Stimulated activated CD8-positive, alpha-beta memory T cell treated with anti-CD3 and anti-CD28 coated beads, Interleukin-15, amount 100 ng/mL, for 4 hours (primary cell): Measurements from ENCODE around the gene TIMP2.

ENCODE experiments used
- DNase-seq, 2 donors: peaks; one replicate each; pipeline ENCODE4 v3.0.0-alpha.2; 2020; ENCODE audit warnings: low read depth in 2 of 2

TIMP2 gene

GRCh38 chr17:78836420-78837021 lies 88.7 kb downstream of the TIMP2 start:
- no peak for DNase-seq

GRCh38 chr17:78834571-78834970 lies 90.6 kb downstream of the TIMP2 start:
- no peak for DNase-seq

GRCh38 chr17:78832541-78832810 lies 92.7 kb downstream of the TIMP2 start:
- no peak for DNase-seq

DNA sequence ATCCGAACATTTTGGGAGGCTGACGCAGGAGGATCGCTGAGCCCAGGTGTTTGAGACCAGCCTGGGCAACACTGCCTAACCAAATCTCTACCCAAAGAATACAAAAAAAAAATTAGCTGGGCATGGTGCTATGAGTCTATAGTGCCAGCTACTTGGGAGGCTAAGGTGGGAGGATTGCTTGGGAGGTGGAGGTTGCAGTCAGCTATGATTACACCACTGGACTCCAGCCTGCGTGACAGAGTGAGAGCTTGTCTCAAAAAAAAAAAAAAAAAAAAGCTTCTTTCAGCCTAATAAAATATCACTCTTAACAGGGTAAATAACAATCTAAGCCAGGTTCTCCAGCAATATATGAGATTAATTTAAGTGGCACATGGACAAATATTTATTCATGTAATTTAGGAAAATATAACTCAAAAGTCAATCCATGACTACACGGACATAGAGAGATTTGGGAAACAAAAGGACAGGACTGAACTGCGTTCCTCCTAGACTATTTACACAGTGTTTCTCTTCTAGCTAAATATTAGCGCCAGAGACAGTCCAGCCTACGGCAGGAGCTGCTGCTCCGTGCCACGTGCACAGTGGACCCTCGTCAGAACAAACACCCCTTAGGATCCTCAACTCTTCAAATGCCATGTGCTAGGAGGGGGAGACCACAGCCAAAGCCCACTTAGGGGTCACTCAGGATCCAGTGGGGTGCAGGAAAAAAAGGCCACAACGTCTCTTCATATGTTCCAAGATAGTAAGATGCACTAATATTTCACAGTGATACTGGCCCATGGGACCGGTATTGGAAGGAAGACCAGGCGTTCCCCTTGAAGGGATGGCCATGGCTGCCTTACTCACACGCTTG lies 93.3 kb downstream of the TIMP2 start:
- DNase-seq: no peak

DNA sequence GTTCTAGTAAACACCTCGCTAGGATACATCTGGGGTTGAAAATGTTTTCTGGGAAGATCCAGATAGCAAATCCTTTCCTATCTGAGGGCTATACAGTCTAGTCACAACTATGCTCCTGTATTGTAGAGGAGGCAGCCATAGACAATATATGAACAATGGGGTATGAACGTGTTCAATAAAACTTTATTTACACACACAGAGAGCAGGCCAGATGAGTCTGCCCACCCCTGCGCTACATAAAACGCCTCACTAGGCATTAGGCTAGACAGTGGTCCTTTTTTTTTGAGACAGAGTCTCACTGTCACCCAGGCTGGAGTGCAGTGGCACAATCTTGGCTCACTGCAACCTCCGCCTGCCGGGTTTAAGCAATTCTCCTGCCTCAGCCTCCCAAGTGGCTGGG lies 95.7 kb downstream of the TIMP2 start:
- DNase-seq: no peak

- DNase-seq: no peak
These were observed 96.6 kb downstream of the TIMP2 start for GRCh38 chr17:78828470-78829185.

GRCh38 chr17:78826836-78827509 lies 98.2 kb downstream of the TIMP2 start:
- DNase-seq: no peak

- DNase-seq: no peak
These were observed 98.8 kb downstream of the TIMP2 start for GRCh38 chr17:78826421-78826820.

- DNase-seq: no peak
These were observed 99.5 kb downstream of the TIMP2 start for GRCh38 chr17:78825696-78826095.

GRCh38 chr17:78824240-78824639 lies 100.9 kb downstream of the TIMP2 start:
- DNase-seq: no peak

- no peak for DNase-seq
These were observed 101.7 kb downstream of the TIMP2 start for GRCh38 chr17:78823282-78824046.

GRCh38 chr17:78822552-78822951 lies 102.6 kb downstream of the TIMP2 start:
- DNase-seq: no peak

GRCh38 chr17:78821961-78822360 lies 103.2 kb downstream of the TIMP2 start:
- no peak for DNase-seq

DNA sequence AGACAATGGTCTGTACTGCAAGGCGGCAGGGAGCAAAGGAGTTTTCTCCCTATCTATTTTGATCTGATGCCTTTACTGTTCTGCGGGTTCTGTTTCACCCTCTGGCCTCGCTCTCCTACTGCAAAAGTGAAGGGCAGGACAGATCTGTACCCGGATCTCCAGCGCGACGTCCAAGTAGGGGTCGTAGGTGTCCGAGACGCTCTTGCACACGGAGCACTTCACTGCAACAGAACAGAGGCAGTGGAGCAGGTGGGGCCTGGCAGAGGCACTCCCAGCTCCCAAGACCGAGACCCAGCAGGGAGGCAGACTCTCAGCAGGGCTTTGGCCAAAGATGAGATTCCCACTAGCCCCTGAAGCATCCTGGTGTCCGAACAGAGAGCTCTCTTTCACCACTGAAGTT lies 104.3 kb downstream of the TIMP2 start:
- DNase-seq: no peak

- DNase-seq: no peak
These were observed 105.1 kb downstream of the TIMP2 start for GRCh38 chr17:78819806-78820792.

DNA sequence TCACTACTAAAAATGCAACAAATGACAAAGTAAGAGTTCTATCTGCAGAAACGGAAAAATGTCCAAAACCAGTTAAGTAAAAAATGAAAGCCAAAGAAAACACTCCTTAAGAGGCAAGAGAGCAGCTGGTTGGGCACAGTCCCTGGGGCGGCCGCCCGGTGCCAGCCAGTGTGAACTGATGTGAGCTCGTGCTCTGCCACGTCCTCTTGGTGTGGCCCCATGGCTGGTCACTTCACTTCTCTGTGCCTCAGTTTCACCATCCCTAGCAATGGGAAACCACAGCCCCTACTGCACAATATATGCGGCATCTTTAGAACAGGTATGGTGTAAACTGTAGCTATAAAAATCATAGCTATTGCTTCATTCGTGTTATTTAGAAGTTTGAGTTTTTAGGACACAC lies 105.8 kb downstream of the TIMP2 start:
- no peak for DNase-seq

DNA sequence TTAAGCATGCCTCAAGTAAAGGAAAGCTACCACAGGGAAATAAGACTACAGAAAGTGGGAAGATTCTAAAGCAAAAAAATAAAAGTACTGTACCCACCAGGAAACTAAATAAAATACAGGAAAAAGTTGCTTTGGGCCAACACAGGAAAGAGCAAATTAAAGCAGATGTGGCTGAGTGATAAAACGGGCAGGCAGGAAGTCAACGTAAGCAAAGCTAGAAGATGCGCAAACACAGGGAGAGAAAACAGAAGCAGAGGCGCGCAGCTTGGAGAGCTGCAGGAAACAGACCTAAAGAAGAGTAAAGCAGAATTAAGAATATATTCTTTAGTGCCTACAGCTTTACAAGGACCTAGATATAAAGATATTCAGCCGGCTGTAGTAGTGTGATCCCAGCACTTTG lies 106.3 kb downstream of the TIMP2 start:
- no peak for DNase-seq

- no peak for DNase-seq
These were observed 106.9 kb downstream of the TIMP2 start for GRCh38 chr17:78818152-78818846.

- peak; percentile 36 to 43 for DNase-seq
These were observed 108.1 kb downstream of the TIMP2 start for GRCh38 chr17:78817123-78817522.

- no peak for DNase-seq
These were observed 109.5 kb downstream of the TIMP2 start for GRCh38 chr17:78815696-78816095.
